Hepatocyte (in vitro differentiated cells): ENCODE measurements around the gene CSMD2. TPM values are rescaled to one million over a fixed set of nuclear protein-coding genes. Genes with fewer than 3 reads are reported as not detected.

Experiments used
- DNase-seq: peaks from one replicate; pipeline ENCODE4 v3.0.0-alpha.2; 2016; ENCODE audit warnings: low spot score
- H2AFZ ChIP-seq: fragments of 200-600 bp; sonication (generic); 2 replicates; pipeline ENCODE4 v1.6.0; 2016; ENCODE audit warnings: antibody characterized with exemption, mild to moderate bottlenecking
- H3K27ac ChIP-seq: fragments of 200-600 bp; sonication (generic); 2 replicates; pipeline ENCODE4 v1.5.1; 2016; ENCODE audit warnings: mild to moderate bottlenecking
- H3K27me3 ChIP-seq: fragments of 200-600 bp; sonication (generic); 2 replicates; pipeline ENCODE4 v1.6.1; 2016
- H3K36me3 ChIP-seq: fragments of 200-600 bp; sonication (generic); replicated peaks from 2 replicates; pipeline ENCODE4 v1.5.1; 2016; ENCODE audit warnings: low read depth; ENCODE audit not compliant: insufficient read depth
- H3K4me1 ChIP-seq: fragments of 200-600 bp; sonication (generic); 2 replicates; pipeline ENCODE4 v1.5.1; 2016; ENCODE audit warnings: mild to moderate bottlenecking, moderate library complexity; ENCODE audit not compliant: insufficient read depth
- H3K4me2 ChIP-seq: fragments of 200-600 bp; sonication (generic); 2 replicates; pipeline ENCODE4 v1.6.0; 2016
- H3K4me3 ChIP-seq: fragments of 200-600 bp; sonication (generic); 2 replicates; pipeline ENCODE4 v1.5.1; 2016; ENCODE audit warnings: mild to moderate bottlenecking
- H3K79me2 ChIP-seq: fragments of 200-600 bp; sonication (generic); 2 replicates; pipeline ENCODE4 v1.6.0; 2017; ENCODE audit warnings: mild to moderate bottlenecking
- H3K9me2 ChIP-seq: fragments of 200-600 bp; sonication (generic); replicated peaks from 2 replicates; pipeline ENCODE4 v1.6.0; 2017; ENCODE audit warnings: mild to moderate bottlenecking; ENCODE audit not compliant: insufficient read depth
- H3K9me3 ChIP-seq: fragments of 200-600 bp; sonication (generic); 2 replicates; pipeline ENCODE4 v1.5.1; 2016; ENCODE audit warnings: low read depth, mild to moderate bottlenecking
- H4K20me1 ChIP-seq: fragments of 200-600 bp; sonication (generic); 2 replicates; pipeline ENCODE4 v1.6.0; 2016; ENCODE audit warnings: mild to moderate bottlenecking; ENCODE audit not compliant: insufficient read depth, poor library complexity, severe bottlenecking
- EZH2 ChIP-seq: fragments of 200-600 bp; sonication (generic); IDR thresholded peaks from 2 replicates; pipeline ENCODE4 v1.6.1; 2016; ENCODE audit warnings: antibody characterized with exemption, mild to moderate bottlenecking, borderline replicate concordance
- EZH2phosphoT487 ChIP-seq: fragments of 200-600 bp; sonication (generic); IDR thresholded peaks from one replicate; pipeline ENCODE4 v1.6.1; 2018; ENCODE audit warnings: antibody characterized with exemption, mild to moderate bottlenecking, low read depth, moderate library complexity; ENCODE audit not compliant: unreplicated experiment, severe bottlenecking
- WGBS: methylation state at CpG from one replicate; pipeline ENCODE4 v1.1.6; 2016; ENCODE audit warnings: low lambda C conversion rate; ENCODE audit errors: missing lambda C conversion rate; 5-methylcytosine and 5-hydroxymethylcytosine counted together
- polyA plus RNA-seq: library from polyadenylated mRNA; unstranded; fragments of >200 nt; fragmentation: Nextera tagmentation; extraction: Ambion mirVana; gene quantifications from 2 replicates; pipeline ENCODE4 v1.2.1, GENCODE V29; 2016
- total RNA-seq: library from RNA; depleted of rRNA; stranded (reverse); fragments of >200 nt; gene quantifications from 2 replicates; pipeline ENCODE4 v1.2.3, GENCODE V29; 2014
- TF ChIP-seq, protein P1 (sequence below): fragments of 200-600 bp; sonication (generic); IDR thresholded peaks from 2 replicates; pipeline ENCODE4 v1.5.1; 2016; ENCODE audit warnings: antibody characterized with exemption, mild to moderate bottlenecking; ENCODE audit not compliant: poor library complexity

The CSMD2 gene
- total and polyA plus RNA-seq, 2 experiments from 2014 or later: 0.10 to 0.37 TPM

DNA sequence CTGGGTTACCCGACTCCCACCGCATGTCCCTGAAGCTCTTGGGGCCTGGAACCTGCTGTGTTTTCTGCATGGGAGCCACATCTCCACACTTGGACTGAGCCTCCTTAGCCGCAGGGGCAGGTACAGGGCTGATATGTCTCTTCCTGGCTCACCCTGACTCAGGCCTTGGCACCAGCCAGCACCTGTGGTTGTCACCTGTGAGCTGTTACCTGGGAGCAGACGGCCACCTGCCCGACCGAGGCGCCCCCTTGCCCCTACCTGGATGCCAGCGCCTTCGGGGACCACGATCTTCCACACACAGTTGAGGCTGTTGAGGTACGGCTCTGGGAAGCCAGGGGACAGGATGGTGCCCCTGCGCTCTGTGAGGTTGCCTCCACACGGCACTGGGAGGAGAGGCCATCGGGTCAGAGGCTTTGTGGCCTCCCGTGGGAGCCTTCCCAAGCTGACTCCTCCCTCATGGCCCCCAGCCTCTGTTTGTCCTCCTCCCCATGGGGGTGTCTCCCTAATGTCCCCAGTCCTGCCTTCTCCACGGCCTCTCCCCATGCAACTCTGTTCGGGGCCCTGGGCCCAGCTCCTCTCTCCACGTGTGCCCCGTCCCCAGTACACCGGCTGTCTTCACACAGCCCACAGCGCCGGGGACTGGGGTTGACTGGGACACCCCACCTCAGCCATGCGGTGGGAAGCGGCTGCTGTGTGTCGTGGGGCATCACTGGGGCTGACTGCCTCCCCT is 540.6 kb downstream of the CSMD2 start:
- no peaks in the 10 kb centered on the region for H3K9me3 ChIP-seq
- H3K36me3 ChIP-seq: no peaks in the 10 kb centered on the region
- no peak overlapping the region for H3K27ac ChIP-seq
- H3K9me2 ChIP-seq: no peaks in the 10 kb centered on the region
- H3K4me2 ChIP-seq: no peak overlapping the region
- no peak for DNase-seq
- no peaks in the 10 kb centered on the region for H3K4me1 ChIP-seq
- no peak overlapping the region for H2AFZ ChIP-seq
- H3K4me3 ChIP-seq: no peak overlapping the region
- no peaks in the 10 kb centered on the region for H4K20me1 ChIP-seq
- H3K79me2 ChIP-seq: no peaks in the 10 kb centered on the region
- H3K27me3 ChIP-seq: peaks cover 4% of the 10 kb centered on the region
- no peak for TF ChIP-seq EZH2phosphoT487
- TF ChIP-seq EZH2: no peak
- TF ChIP-seq, protein P1, sequence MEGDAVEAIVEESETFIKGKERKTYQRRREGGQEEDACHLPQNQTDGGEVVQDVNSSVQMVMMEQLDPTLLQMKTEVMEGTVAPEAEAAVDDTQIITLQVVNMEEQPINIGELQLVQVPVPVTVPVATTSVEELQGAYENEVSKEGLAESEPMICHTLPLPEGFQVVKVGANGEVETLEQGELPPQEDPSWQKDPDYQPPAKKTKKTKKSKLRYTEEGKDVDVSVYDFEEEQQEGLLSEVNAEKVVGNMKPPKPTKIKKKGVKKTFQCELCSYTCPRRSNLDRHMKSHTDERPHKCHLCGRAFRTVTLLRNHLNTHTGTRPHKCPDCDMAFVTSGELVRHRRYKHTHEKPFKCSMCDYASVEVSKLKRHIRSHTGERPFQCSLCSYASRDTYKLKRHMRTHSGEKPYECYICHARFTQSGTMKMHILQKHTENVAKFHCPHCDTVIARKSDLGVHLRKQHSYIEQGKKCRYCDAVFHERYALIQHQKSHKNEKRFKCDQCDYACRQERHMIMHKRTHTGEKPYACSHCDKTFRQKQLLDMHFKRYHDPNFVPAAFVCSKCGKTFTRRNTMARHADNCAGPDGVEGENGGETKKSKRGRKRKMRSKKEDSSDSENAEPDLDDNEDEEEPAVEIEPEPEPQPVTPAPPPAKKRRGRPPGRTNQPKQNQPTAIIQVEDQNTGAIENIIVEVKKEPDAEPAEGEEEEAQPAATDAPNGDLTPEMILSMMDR: no peak
- 96% methylated on average over 25 of the region's 25 CpGs for WGBS

DNA sequence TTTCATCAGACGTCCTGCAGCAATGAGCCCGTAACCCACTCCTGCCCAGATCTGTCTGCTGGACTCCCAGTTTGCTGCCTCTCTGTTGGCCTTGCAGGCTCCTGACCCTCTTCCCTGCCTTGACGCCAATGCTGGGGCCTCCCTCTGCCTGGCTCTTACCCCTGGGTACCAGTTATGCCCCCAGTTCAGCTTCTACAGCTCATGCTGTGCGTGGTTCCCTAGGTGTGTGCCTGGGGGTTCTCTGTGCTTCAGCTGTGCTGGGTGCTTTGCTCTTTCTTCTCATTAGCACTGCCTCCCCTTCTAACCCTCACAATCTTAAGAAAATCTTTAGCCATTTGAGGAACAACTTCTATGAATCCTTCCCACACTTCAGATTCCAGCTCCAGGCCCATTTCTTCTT is 541.2 kb downstream of the CSMD2 start:
- H3K9me2 ChIP-seq: no peaks in the 10 kb centered on the region
- no peaks in the 10 kb centered on the region for H3K79me2 ChIP-seq
- H2AFZ ChIP-seq: no peak overlapping the region
- TF ChIP-seq, protein P1: no peak
- no peak for DNase-seq
- no peaks in the 10 kb centered on the region for H4K20me1 ChIP-seq
- H3K4me3 ChIP-seq: no peak overlapping the region
- H3K27me3 ChIP-seq: peaks cover 8% of the 10 kb centered on the region
- no peaks in the 10 kb centered on the region for H3K36me3 ChIP-seq
- no peaks in the 10 kb centered on the region for H3K4me1 ChIP-seq
- no peak overlapping the region for H3K4me2 ChIP-seq
- no peak overlapping the region for H3K27ac ChIP-seq
- 84% methylated on average over 4 of the region's 4 CpGs for WGBS
- H3K9me3 ChIP-seq: no peaks in the 10 kb centered on the region

DNA sequence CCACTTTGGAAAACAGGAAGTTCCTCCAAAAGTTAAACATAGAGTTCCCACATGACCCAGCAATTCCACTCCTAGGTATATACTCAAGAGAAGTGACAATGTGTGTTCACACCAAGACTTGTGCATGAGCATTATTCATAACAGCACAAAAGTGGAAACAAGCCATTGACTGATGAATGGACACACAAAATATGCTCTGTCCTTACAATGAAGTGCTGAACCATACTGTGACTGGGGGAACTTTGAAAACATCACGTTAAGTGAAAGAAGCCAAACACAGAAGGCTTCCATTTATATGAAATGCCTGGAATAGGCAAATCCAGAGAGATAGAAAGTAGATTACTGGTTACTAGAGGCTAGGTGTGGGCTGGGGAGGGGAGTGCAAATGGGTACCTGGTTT is 542.3 kb downstream of the CSMD2 start:
- no peak for DNase-seq
- no peaks in the 10 kb centered on the region for H3K9me2 ChIP-seq
- H2AFZ ChIP-seq: no peak overlapping the region
- no peak overlapping the region for H3K4me3 ChIP-seq
- peaks cover 5% of the 10 kb centered on the region for H3K27me3 ChIP-seq
- H4K20me1 ChIP-seq: no peaks in the 10 kb centered on the region
- H3K9me3 ChIP-seq: no peaks in the 10 kb centered on the region
- no peak overlapping the region for H3K27ac ChIP-seq
- no peaks in the 10 kb centered on the region for H3K36me3 ChIP-seq
- no peak overlapping the region for H3K4me2 ChIP-seq
- no peak for TF ChIP-seq EZH2
- no peak for TF ChIP-seq EZH2phosphoT487
- TF ChIP-seq, protein P1: no peak
- WGBS: 91% methylated on average over 1 of the region's 1 CpG
- H3K79me2 ChIP-seq: no peaks in the 10 kb centered on the region
- no peaks in the 10 kb centered on the region for H3K4me1 ChIP-seq
